Activated gamma-delta T cell (primary cell): ENCODE measurements around the gene DNAJC22.
"Not testable (repeated sequence)": the region's sequence is repeated elsewhere in the genome, so short reads cannot be mapped to it uniquely, and the experiment has no call there.

Experiments
- DNase-seq: peaks from one replicate; lab custom pipeline; 2025; lab: John Stamatoyannopoulos, UW

The DNAJC22 gene

DNA sequence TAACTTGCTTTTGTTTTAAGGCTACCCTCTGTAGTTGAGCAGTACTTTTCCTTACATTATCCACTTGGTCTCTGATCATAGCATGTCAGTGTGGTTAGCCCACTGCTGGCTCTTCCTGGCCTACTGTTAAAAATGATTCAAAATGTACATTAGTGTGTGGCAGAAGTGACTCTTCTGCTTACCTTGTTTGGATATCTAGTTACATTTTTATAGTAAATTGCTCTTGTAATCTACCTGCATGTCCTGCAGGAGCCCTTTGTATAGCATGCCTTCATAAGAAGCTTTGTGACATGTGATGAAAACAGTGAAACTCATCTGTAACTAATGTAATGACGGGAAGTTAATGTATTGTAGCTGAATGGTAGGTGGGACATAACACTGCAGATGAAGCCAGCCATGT is 28.7 kb downstream of the DNAJC22 start:
- no peak for DNase-seq

DNA sequence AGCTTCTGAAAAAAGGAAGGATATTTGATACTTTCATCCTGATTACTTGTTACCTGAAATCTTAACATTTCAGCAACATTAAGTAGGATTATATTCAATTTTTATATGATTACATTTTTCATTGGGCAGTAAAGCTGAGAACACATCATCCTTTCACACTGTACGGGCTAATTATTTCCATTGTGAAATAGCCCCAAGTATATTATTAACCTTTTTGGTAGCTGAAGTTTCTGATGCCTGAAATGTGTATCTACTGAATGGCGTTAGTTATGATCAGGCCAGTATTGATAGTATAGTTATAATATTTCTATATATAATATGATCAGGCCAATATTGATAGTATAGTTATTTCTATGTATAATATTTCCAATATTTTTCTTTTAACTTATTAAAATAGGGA is 30.7 kb downstream of the DNAJC22 start:
- no peak for DNase-seq

DNA sequence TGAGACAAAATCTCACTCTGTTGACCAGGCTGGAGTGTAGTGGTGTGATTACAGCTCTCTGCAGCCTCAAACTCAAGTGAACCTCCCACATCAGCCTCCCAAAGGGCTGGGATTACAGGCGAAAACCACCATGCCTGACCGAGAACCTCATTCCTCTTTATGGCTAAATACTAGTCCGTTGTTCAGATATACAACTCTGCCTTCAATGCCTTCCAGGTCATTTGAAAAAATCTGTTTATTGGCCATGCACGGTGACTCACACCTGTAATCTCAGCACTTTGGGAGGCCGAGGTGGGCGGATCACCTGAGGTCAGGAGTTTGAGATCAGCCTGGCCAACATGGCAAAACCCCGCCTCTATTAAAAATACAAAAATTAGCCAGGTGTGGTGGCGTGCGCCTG is 33.5 kb downstream of the DNAJC22 start:
- not testable (repeated sequence) for DNase-seq

DNA sequence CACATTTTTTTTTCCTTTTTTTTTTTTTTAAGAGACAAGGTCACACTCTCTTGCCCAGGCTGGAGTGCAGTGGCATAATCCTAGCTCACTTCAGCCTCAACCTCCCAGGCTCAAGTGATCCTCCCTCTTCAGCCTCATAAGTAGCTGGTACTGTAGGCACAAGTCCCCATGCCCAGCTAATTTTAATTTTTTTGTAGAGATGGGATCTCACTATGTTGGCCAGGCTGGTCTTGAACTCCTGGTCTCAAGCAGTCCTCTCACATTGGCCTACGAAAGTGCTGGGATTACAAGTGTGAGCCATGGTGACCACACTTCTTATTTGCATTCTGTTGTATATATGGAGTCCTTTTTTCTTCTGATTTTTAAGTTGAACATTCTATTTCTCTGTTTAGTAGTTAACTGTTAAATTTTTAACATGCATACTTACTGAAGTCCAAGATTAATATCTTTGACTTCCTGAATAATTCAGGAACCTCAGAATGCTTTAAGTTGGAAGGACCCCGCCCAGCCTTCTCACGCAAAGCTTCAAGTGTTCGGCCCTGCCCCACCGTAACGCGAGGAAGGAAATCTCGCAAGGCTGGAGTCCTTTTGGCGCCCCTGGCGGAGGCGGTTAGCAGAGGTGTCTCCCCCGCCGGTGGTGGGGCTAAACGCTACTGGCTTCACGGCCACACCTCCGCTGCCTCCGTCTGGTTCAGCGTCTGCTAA is 42.1 kb downstream of the DNAJC22 start:
- DNase-seq, result peak; percentile 25

DNA sequence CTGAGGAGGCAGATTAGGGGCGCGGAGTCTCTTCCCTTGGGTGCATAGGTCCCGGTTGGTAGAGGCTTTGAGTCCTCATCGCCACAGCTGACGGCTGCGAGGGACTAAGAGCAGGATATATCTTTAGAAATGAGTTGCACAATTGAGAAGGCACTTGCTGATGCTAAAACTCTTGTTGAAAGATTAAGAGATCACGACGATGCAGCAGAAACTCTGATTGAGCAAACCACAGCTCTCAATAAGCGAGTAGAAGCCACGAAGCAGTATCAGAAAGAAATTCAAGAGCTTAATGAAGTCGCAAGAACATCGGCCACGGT is 42.7 kb downstream of the DNAJC22 start:
- no peak for DNase-seq

DNA sequence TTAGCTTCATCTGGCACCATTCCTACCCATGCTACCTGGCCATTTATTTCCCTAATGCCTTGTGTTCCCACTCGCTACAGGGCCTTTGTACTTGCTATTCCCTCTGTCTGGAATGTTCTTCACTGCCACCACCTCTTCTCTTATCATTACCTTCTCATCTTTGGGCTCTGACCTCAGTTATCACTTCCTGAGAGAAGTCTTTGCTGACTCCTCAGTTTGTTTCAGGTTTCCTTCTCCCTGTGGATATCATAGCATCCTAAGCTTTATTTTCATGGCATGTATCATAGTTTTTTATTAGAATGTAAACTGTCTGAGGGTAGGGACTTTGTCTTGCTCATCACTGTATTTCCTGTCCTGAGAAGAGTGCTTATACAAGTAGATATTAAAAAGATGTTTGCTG is 50.3 kb downstream of the DNAJC22 start:
- no peak for DNase-seq

DNA sequence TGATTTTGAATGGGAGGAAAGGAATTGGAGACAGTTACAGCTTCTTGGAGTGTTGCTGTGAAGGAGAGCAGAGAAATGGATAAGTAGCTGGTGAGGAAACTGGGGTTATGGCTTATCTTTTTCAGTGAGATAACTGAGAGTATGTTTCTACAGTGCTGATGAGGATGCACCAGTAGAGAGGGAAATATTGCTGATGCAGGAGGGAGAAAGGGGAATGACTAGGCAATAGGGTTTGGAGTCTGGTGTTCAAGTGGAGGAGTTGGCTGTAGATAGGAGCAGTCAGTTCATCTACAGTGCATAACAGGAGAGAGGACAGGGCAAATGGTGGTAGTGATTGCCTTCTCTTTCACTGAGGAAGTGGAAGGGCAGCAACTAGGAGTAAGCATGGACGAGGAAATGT is 53.6 kb downstream of the DNAJC22 start:
- DNase-seq, result no peak
